ENCODE measurements around the gene GRAMD4. TPM values are rescaled to one million over a fixed set of nuclear protein-coding genes. Genes with fewer than 3 reads are reported as not detected.

The GRAMD4 gene
- polyA plus RNA-seq, 2 of the 4 experiments (the other 2 are of a cell fraction): 7.7 to 13.1 TPM

GRCh38 chr22:46583571-46583970 is 36.6 kb upstream of the GRAMD4 start:
- no peak overlapping the region for H3K4me2 ChIP-seq
- no peaks in the 10 kb centered on the region for H3K9me3 ChIP-seq
- no peak for DNase-seq (ENCODE audit: low read depth in 1 of 2, low spot score in 1 of 2)
- ChIA-PET POLR2A (no interaction called here), CTCF (interaction anchor here (1.0 kb wide), 1 partner anchor 20 kb away, joined by 3 read pairs; no protein-coding TSS in a partner anchor)
- H3K27ac ChIP-seq: no peak overlapping the region
- WGBS (ENCODE audit: missing lambda C conversion rate): 90% methylated on average over 9 of the region's 11 CpGs
- no peak for FAIRE-seq
- H3K4me1 ChIP-seq: peaks cover 23% of the 10 kb centered on the region
- TF ChIP-seq USF2 (IDR thresholded peaks at IDR 0.05): no peak
- ATAC-seq: no peak
- H3K4me3 ChIP-seq: no peak overlapping the region

GRCh38 chr22:46584081-46584921 is 35.9 kb upstream of the GRAMD4 start:
- no peak for ATAC-seq
- 92% methylated on average over 32 of the region's 43 CpGs for WGBS (ENCODE audit: missing lambda C conversion rate)
- POLR2A ChIA-PET: no interaction called here

GRCh38 chr22:46585340-46586122 is 34.7 kb upstream of the GRAMD4 start:
- H3K4me2 ChIP-seq: no peak overlapping the region
- FAIRE-seq (no peak), ATAC-seq (no peak), DNase-seq (ENCODE audit: low read depth in 1 of 2, low spot score in 1 of 2) (no peak)
- H3K9me3 ChIP-seq: no peaks in the 10 kb centered on the region
- no peak overlapping the region for H3K4me3 ChIP-seq
- CTCF ChIA-PET: no interaction called here
- POLR2A ChIA-PET: no interaction called here
- peaks cover 8% of the 10 kb centered on the region; the same call in 1 of the 3 replicates for H3K4me1 ChIP-seq
- H3K27ac ChIP-seq: no peak overlapping the region
- 91% methylated on average over 16 of the region's 19 CpGs for WGBS (ENCODE audit: missing lambda C conversion rate)
- TF ChIP-seq CBX8 (IDR thresholded peaks at IDR 0.05) (no peak), HEYL (CRISPR knock-in tag; IDR thresholded peaks at IDR 0.05) (no peak), CBX2 (IDR thresholded peaks at IDR 0.05; ENCODE audit: borderline replicate concordance, low read depth) (no peak), MYC (IDR thresholded peaks at IDR 0.05; ENCODE audit: borderline replicate concordance, low read length) (no peak), REST (IDR thresholded peaks at IDR 0.05) (no peak), KDM5A (IDR thresholded peaks at IDR 0.05) (no peak), ZNF302 (CRISPR knock-in tag; IDR thresholded peaks at IDR 0.05) (no peak), SMC3 (IDR thresholded peaks at IDR 0.05) (no peak), RNF2 (IDR thresholded peaks at IDR 0.05; ENCODE audit: borderline replicate concordance, low read depth) (no peak), GATA3 (IDR thresholded peaks at IDR 0.05; ENCODE audit: borderline replicate concordance) (no peak), TFCP2L1 (CRISPR knock-in tag; IDR thresholded peaks at IDR 0.05) (no peak), POLR2AphosphoS2 (conservative IDR thresholded peaks at IDR 0.05; ENCODE audit: low read length) (no peak), HOXB13 (CRISPR knock-in tag; IDR thresholded peaks at IDR 0.05; ENCODE audit: low read depth) (no peak), NFE2L2 (conservative IDR thresholded peaks at IDR 0.05; ENCODE audit: low read length) (no peak), HOXA7 (CRISPR knock-in tag; IDR thresholded peaks at IDR 0.05) (no peak)

More at GRCh38 chr22:46584081-46584921, 35.9 kb upstream of the GRAMD4 start:
- CTCF ChIA-PET: no interaction called here
- no peak overlapping the region for H3K4me3 ChIP-seq
- H3K9me3 ChIP-seq: no peaks in the 10 kb centered on the region
- FAIRE-seq (no peak), DNase-seq (ENCODE audit: low read depth in 1 of 2, low spot score in 1 of 2) (no peak)
- peaks cover 16% of the 10 kb centered on the region; the same call in 2 of the 3 replicates for H3K4me1 ChIP-seq
- TF ChIP-seq POLR2AphosphoS2 (conservative IDR thresholded peaks at IDR 0.05; ENCODE audit: low read length): no peak
- no peak for TF ChIP-seq MAZ (IDR thresholded peaks at IDR 0.05; ENCODE audit: borderline replicate concordance, low read depth, low read length)
- no peak for TF ChIP-seq BCL3 (IDR thresholded peaks at IDR 0.05)
- no peak for TF ChIP-seq JUN (IDR thresholded peaks at IDR 0.05)
- TF ChIP-seq CHD4 (IDR thresholded peaks at IDR 0.05; ENCODE audit: borderline replicate concordance): no peak
- TF ChIP-seq EHMT2 (IDR thresholded peaks at IDR 0.05; ENCODE audit: low read depth): no peak
- no peak for TF ChIP-seq HDAC2 (IDR thresholded peaks at IDR 0.05)
- TF ChIP-seq ESRRA (IDR thresholded peaks at IDR 0.05; ENCODE audit: borderline replicate concordance, low read length): no peak
- no peak for TF ChIP-seq NFE2L2 (conservative IDR thresholded peaks at IDR 0.05; ENCODE audit: low read length)
- no peak for TF ChIP-seq HES2 (IDR thresholded peaks at IDR 0.05)
- no peak for TF ChIP-seq CEBPB (IDR thresholded peaks at IDR 0.05)
- no peak for TF ChIP-seq POLR2A (IDR thresholded peaks at IDR 0.05; ENCODE audit: low read length)
- no peak for TF ChIP-seq JUNB (IDR thresholded peaks at IDR 0.05)
- TF ChIP-seq HOXB5 (CRISPR knock-in tag; IDR thresholded peaks at IDR 0.05): no peak
- TF ChIP-seq E2F6 (IDR thresholded peaks at IDR 0.05; ENCODE audit: borderline replicate concordance, low read depth): no peak
- no peak overlapping the region for H3K27ac ChIP-seq
- H3K4me2 ChIP-seq: no peak overlapping the region
